Hematopoietic multipotent progenitor cell treated with erythropoietin and hydrocortisone succinate and interleukin-3 and kit ligand, for 15 days (in vitro differentiated cells): ENCODE results near the gene TNFAIP2.
"Not testable (repeated sequence)": the region's sequence is repeated elsewhere in the genome, so short reads cannot be mapped to it uniquely, and the experiment has no call there.

Source experiments
- DNase-seq: peaks from one replicate; pipeline ENCODE4 v3.0.0-alpha.2; 2015; ENCODE audit warnings: low spot score

Gene TNFAIP2

DNA sequence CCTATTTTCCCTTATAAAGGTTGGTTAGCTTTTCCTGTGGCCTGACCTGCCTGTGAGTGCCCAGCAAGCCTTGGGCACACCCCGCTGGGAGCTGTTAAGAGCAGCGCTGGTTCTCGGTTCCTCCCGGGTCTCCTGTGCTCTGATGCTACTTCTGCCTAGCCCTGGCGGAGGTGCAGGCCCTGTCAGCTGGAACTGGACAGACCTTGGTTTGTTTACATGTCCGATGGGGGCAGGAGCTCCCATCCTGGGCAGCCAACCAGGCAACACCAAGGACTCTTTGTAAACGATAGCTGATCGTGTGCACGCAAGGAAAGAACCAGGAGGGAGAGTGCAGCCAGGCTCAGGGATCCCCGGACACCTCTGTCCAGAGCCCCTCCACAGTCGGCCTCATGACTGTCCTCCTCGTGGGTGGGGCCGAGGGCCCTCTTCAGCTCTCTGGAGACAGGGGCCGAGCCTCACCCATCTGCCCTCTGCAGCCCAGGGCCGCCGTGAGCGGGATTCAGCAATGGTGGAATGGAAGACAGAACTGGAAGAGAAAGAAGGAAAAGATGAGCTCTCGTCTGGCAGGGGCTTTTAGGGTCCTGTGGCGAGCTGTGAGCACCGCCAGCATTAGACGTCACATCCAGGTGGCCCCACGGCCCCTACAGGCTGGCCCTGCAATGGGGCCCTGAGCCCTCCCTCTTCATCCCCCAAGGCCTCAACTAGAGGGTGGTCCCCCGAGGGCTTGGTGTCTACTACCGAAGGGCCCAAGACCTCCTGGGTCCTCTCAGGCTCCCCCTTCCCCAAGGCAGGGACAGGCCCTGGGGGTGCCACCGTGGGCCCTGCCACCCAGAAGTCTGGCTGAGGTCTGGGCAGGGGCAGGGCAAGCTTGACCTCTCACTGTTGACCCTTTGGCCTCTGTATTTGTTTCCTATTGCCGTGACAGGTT, 12.3 kb downstream of the TNFAIP2 start:
- no peak for DNase-seq

DNA sequence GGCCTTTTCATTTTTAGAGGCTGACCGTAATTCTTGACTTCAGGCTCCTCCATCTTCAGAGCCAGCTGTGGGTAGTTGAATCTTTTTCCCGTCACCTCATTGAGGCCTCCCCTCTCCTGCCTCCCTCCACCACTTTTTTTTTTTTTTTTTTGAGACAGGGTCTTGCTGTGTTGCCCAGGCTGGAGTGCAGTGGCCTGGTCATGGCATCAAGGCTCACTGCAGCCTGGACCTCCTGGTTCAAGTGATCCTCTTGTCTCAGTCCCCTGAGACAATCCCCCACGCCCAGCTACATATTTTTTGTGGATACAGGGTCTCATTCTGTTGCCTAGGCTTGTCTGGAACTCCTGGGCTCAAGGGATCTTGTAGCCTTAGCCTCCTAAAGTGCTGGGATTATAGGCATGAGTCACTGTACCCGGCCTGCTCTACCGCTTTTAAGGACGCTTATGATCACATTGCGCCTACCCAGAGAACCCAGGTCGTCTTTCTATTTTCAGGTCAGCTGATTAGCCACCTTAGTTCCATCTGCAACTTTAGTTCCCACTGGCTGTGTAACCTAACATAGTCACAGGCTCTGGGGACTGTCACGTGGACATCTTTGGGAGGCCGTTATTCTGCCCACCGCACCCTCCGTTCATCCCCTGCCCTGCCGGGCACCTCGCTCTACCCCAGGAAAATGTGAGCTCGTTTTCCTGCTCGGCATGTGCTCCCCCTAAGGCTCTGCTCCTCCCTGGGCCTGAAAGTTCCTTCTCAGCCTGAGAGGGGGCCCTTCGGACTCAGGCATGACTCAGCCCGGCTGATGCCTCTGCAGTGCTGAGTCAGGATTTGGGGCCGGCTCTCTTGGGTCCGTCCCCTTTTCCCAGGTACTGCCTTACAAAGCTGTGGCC, 13.4 kb downstream of the TNFAIP2 start:
- peak; percentile 64 for DNase-seq

DNA sequence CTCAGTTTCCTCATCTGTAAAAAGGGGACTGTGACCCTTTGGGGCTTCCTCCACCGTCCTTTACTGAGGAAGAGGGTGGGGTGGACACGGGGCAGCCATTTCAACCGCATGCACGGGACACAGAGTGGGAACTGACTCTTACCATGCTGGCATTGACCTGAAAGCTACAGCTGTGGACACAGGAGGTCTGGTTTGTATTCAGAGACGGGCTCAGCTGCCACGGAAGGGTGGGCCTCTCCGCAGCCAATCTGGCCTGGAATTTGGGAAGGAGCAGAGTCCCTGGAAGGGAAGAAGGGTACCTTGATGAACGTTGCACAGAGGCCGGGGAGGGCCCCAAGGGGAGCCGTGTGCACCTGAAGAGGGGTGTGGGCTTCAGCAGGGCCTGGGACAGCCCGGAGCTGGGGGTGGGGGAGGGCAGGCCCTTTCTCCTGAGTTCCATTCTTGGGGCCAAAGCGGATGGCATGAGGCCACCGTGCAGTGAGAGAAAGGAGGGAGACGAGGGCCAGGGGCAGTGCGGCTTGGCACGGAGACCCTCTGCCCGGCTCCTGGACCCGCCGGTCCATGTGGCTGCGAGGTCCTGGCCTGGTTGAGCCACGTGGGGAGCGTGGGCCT, 14.5 kb downstream of the TNFAIP2 start:
- no peak for DNase-seq

DNA sequence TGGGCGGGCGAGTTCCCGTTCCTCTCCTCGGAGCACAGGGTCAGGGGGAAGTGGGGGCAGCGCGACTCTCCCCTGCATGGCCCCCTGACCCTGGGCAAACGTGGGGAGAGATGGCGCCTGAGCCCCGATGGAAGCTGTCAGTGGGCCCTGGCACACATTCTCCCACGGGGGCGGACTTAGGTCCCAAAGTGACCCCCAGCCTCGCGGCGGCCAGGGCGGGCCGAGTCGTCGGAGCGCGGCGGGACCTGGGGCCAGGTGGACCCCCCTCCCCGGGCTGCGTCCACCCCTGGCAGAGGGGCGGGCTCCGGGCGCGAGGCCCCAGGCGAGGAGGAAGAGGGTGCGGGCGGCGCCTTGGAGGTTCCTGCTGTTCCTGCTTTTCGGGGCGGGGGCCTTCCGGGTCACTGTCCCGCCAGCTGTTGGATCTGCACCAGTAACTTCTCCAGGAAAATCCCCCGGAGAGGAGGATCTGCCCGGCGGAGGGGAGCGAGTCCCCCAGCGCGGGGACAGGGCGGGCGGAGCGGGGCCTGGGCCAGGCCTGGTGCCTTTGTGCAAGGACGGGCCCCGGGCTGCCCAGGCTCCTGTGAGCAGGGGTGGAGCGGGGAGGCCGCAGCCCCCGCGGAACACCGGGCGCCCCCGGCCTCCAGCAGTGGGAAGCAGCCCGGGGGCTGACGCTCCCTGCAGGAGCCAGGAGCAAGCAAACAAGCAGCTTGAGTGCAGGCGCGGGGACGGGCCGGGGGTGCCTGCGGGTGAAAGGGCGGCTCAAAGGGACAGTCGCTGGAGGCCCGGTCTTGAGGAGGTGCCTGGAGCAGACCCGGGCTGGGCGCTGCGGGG, 15.3 kb downstream of the TNFAIP2 start:
- DNase-seq: no peak

- DNase-seq: no peak
These were observed 16.1 kb downstream of the TNFAIP2 start for GRCh38 chr14:103139132-103140025.

GRCh38 chr14:103140316-103141109, 17.3 kb downstream of the TNFAIP2 start:
- peak; percentile 21 for DNase-seq

DNA sequence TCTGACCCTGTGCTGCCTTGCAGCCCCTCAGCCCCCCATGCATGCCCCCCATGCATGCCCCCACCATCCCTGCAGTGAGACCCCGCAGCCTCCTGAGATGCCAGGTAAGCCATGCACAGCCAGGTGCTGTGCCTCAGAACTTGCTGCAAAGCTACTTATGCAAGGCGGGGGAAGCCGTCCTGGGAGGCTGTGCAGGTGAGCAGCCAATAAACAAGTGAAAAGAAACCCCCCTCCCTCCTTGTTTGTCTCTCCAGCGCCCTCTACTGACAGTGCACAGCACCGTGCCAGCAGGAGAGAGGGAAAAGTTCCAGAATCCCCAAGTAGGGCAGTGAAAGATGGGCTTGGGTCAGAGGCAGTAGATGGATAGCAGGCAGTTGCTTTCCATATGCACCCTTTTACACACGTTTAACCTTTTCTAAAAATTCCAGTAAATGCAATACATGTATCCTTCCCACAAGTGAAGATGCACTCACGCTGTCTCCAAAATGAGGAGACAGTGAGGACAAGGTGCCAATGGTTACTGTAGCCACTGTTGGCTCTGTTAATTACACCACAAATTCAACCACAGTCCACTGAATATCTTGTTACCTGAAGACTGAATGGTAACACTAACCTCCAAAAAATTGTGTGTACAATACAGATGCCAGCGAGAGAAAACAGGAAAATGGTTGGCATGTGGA, 18.0 kb downstream of the TNFAIP2 start:
- DNase-seq: peak; percentile 35

DNA sequence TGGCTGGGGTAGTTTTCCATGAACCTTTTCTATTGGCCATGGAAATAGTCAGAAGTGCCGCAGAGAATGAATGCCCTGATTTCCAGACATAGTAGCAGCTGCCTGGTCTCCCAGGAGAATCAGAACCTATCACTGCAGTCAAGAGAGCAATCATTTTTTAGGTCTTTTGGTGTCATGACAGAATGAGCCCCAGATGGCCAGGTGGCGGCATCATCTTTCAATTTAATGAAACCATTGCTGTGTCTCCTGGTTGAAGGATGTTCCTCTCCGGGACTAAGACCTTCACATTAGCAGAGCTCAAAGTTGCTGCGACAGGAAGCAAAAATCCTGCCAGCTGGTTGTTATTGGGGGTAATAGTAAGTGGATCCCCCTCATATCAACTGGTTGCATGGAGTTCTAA, 18.8 kb downstream of the TNFAIP2 start:
- DNase-seq: peak; percentile 14

- DNase-seq: no peak
These were observed 19.6 kb downstream of the TNFAIP2 start for GRCh38 chr14:103142721-103143302.

- peak; percentile 12 for DNase-seq
These were observed 20.2 kb downstream of the TNFAIP2 start for GRCh38 chr14:103143506-103143905.

DNA sequence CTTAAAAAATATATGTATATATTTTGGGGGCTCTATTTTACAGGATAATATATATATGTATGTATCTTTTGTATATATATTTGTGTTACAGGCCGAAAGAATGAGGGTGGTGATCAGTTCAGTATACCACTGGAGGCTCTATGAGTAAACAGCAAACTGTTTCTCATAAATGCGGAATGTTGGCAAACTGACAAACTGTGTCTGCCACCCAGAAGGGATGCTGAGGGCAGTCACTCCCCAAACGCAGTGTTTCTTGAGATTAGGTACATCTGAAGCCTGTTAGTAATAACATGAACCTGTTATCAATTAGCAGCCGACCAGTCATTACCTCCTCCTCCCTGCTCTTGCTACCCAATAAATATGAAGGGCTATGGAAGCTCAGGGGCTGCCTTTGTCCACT, 20.8 kb downstream of the TNFAIP2 start:
- peak; percentile 88 for DNase-seq

GRCh38 chr14:103146141-103146709, 23.0 kb downstream of the TNFAIP2 start:
- no peak for DNase-seq

GRCh38 chr14:103149351-103150237, 26.3 kb downstream of the TNFAIP2 start:
- DNase-seq: no peak

DNA sequence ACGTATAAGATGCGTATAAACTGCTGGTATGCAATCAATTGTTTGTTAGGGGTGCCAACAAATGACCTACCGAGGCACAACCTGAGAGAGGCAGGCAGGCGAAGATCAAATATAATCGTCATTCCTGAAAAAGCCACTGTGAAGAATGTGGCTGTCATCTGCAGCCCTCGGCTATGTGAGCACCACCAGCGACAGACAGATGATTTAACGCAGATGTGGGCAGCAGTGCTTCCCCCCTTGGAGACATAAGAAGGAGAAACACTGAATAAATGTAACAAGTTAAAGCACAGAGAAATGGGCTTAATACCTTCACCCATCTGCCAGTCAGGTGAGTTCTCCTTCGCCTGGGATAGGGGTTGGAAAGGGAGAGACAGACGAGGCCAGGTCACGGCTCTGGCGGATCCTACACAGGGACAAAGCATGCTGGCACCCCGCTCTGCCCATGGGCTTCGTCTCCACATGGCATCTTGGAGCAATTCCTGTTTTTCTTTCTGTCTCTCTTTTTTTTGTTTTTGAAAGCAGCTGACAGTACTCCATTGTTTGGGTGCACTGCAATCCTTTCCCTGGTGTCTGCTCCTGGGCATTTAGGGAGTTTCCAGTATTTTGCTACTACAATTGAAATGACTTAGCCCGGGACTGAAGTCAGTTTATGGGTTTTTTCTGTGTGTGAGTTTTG, 28.1 kb downstream of the TNFAIP2 start:
- DNase-seq: no peak

DNA sequence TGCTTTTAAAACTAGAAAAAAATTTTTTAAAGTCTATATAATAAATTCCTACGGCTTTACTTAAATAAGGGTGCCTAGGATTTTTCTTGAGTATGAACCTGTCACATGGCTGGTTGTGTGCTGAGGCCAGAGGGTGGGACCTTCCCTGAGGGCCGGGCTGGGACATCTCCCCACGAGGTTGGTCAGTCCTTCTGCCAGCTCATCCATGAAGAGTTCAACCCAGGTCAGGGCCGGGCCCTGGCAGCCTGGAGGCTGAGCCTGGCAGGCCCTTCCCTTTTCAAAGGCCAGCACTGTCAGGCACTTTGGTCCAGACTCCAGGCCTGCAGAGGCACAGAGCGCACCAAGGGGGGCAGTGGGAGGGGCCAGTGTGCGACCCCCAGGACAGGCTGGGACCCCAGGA, 31.7 kb downstream of the TNFAIP2 start:
- peak; percentile 50 for DNase-seq

DNA sequence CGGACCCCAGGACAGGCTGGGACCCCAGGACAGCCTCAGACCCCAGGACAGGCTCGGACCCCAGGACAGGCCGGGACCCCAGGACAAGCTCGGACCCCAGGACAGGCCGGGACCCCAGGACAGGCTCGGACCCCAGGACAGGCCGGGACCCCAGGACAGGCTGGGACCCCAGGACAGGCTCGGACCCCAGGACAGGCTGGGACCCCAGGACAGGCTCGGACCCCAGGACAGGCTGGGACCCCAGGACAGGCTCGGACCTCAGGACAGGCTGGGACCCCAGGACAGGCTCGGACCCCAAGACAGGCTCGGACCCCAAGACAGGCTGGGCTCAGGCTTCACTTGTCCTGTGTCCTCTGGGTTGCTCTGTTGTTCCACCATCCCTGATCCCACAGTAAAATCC, 32.2 kb downstream of the TNFAIP2 start:
- DNase-seq: not testable (repeated sequence)
